Panc1 (cell line): ENCODE measurements around the gene SCGB3A1. TPM values are rescaled to one million over a fixed set of nuclear protein-coding genes. Genes with fewer than 3 reads are reported as not detected.

Experiments
- ATAC-seq: fragments of 200-7000 bp; cut with Tn5 transposase; 2 replicates; pipeline ENCODE4 v1.9.1; 2020; ENCODE audit warnings: mild to moderate bottlenecking, moderate library complexity
- BruUV-seq: library from RNA; stranded (reverse); fragments of 400-500 nt; replicated peaks from 2 replicates; lab custom pipeline; 2021; lab: Mats Ljungman, UMichigan
- CTCF ChIA-PET: fragments of 300-600 bp; sonication (Branson Sonifier 250); formaldehyde crosslinking; loops from one replicate; lab custom pipeline; 2022; ENCODE audit warnings: antibody characterized with exemption; lab: Charles Lee
- POLR2A ChIA-PET: fragments of 300-600 bp; sonication (Branson Sonifier 250); formaldehyde crosslinking; loops from one replicate; lab custom pipeline; 2022; ENCODE audit warnings: antibody characterized with exemption; lab: Charles Lee
- DNase-seq: peaks from one replicate; pipeline ENCODE4 v3.0.0-alpha.2; 2010; ENCODE audit warnings: low read depth, low spot score
- H3K27ac ChIP-seq: 2 replicates; pipeline ENCODE4 v1.5.1; 2011; ENCODE audit warnings: mild to moderate bottlenecking, low read length, inconsistent platforms
- H3K27me3 ChIP-seq: fragments of 200-500 bp; sonication (Bioruptor generic); 2 replicates; pipeline ENCODE4 v1.6.0; 2014; ENCODE audit warnings: low read length, inconsistent platforms; ENCODE audit not compliant: control insufficient read depth, insufficient read depth
- H3K36me3 ChIP-seq: fragments of 200-500 bp; sonication (Bioruptor generic); 2 replicates; pipeline ENCODE4 v1.5.1; 2014; ENCODE audit warnings: inconsistent platforms, mild to moderate bottlenecking, low read length, moderate library complexity; ENCODE audit not compliant: control insufficient read depth, insufficient read depth
- H3K4me1 ChIP-seq: 2 replicates; pipeline ENCODE4 v1.5.1; 2011; ENCODE audit warnings: inconsistent platforms, mild to moderate bottlenecking, low read length, moderate library complexity; ENCODE audit not compliant: control insufficient read depth, insufficient read depth
- H3K4me3 ChIP-seq, 2 experiments: 2 replicates each; pipeline ENCODE4 v1.5.1; 2011 to 2012; ENCODE audit warnings: low read depth in 2 of 2, low read length in 2 of 2, mild to moderate bottlenecking in 2 of 2, inconsistent platforms in 1 of 2, moderate library complexity in 1 of 2
- H3K9me3 ChIP-seq: fragments of 200-500 bp; sonication (Bioruptor generic); 2 replicates; pipeline ENCODE4 v1.5.1; 2014; ENCODE audit warnings: low read depth, mild to moderate bottlenecking, inconsistent platforms, low read length, moderate library complexity; ENCODE audit not compliant: control insufficient read depth, insufficient read depth
- POLR2AphosphoS5 ChIP-seq: IDR thresholded peaks from 2 replicates; pipeline ENCODE4 v1.6.1; 2012; ENCODE audit warnings: mild to moderate bottlenecking, low read depth, low read length, moderate library complexity
- REST ChIP-seq, 2 experiments: IDR thresholded peaks; 2 replicates each; pipeline ENCODE4 v1.6.1; 2011 to 2012; ENCODE audit warnings: low read depth in 2 of 2, control low read depth in 1 of 2, low read length in 1 of 2, mild to moderate bottlenecking in 1 of 2, moderate library complexity in 1 of 2; ENCODE audit not compliant: insufficient read depth in 1 of 2
- SIN3A ChIP-seq: IDR thresholded peaks from 2 replicates; pipeline ENCODE4 v1.6.1; 2012; ENCODE audit warnings: low read depth, mild to moderate bottlenecking, low read length, moderate library complexity, borderline replicate concordance; ENCODE audit not compliant: insufficient read depth
- TCF7L2 ChIP-seq: IDR thresholded peaks from 2 replicates; pipeline ENCODE4 v1.6.1; 2011; ENCODE audit warnings: mild to moderate bottlenecking, low read depth, low read length, inconsistent platforms
- in situ Hi-C: cut with HindIII; loops from 2 replicates; pipeline ENCODE4 v1.10.0; 2016; ENCODE audit warnings: low sequenced_read_pairs, low pct_unique_long_range_greater_than_20kb
- intact Hi-C: fragments of 100-400 bp; cut with micrococcal nuclease; formaldehyde crosslinking; loops from one replicate; pipeline ENCODE4 v1.10.0; 2022; ENCODE audit not compliant: unreplicated experiment
- total RNA-seq: library from RNA; stranded (reverse); gene quantifications from one replicate; pipeline ENCODE4 v1.2.1, GENCODE V29; 2021; ENCODE audit not compliant: unreplicated experiment
- TF ChIP-seq, protein P1 (sequence below): fragments of 450-650 bp; IDR thresholded peaks from 2 replicates; pipeline ENCODE4 v1.5.1; 2017; ENCODE audit warnings: mild to moderate bottlenecking

Gene SCGB3A1
- total RNA-seq, 1 experiment from 2014 or later: not detected

- Histone ChIP-seq H3K36me3 (no peaks in the 10 kb centered on the region), H3K27me3 (no peaks in the 10 kb centered on the region), H3K4me3 (no peak overlapping the region), H3K4me1 (no peaks in the 10 kb centered on the region), H3K27ac (no peak overlapping the region), H3K9me3 (no peaks in the 10 kb centered on the region)
- BruUV-seq: no TSS peak
- POLR2A ChIA-PET: no interaction called here
- ATAC-seq (no peak), DNase-seq (no peak)
- no peak for TF ChIP-seq SIN3A
- TF ChIP-seq, protein P1, sequence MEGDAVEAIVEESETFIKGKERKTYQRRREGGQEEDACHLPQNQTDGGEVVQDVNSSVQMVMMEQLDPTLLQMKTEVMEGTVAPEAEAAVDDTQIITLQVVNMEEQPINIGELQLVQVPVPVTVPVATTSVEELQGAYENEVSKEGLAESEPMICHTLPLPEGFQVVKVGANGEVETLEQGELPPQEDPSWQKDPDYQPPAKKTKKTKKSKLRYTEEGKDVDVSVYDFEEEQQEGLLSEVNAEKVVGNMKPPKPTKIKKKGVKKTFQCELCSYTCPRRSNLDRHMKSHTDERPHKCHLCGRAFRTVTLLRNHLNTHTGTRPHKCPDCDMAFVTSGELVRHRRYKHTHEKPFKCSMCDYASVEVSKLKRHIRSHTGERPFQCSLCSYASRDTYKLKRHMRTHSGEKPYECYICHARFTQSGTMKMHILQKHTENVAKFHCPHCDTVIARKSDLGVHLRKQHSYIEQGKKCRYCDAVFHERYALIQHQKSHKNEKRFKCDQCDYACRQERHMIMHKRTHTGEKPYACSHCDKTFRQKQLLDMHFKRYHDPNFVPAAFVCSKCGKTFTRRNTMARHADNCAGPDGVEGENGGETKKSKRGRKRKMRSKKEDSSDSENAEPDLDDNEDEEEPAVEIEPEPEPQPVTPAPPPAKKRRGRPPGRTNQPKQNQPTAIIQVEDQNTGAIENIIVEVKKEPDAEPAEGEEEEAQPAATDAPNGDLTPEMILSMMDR: no peak
- no peak for TF ChIP-seq TCF7L2
- no peak for TF ChIP-seq REST (IDR thresholded peaks at IDR 0.05; ENCODE audit: insufficient read depth in 1 of 2, low read depth in 2 of 2, low read length in 1 of 2)
- TF ChIP-seq POLR2AphosphoS5: no peak
- in situ Hi-C loops: no loop called here
- CTCF ChIA-PET: no interaction called here
- intact Hi-C loops: no loop called here
Observed at GRCh38 chr5:180631549-180632383, 40.5 kb upstream of the SCGB3A1 start.

- no peak for ATAC-seq
- Histone ChIP-seq H3K27ac (no peak overlapping the region), H3K27me3 (no peaks in the 10 kb centered on the region), H3K4me1 (no peaks in the 10 kb centered on the region), H3K9me3 (no peaks in the 10 kb centered on the region), H3K4me3 (no peak overlapping the region), H3K36me3 (no peaks in the 10 kb centered on the region)
- ChIA-PET POLR2A (no interaction called here), CTCF (no interaction called here)
- no TSS peak for BruUV-seq
- DNase-seq: no peak
- intact Hi-C loops (no loop called here), in situ Hi-C loops (no loop called here)
- TF ChIP-seq REST (IDR thresholded peaks at IDR 0.05; ENCODE audit: insufficient read depth in 1 of 2, low read depth in 2 of 2, low read length in 1 of 2) (no peak), SIN3A (no peak), POLR2AphosphoS5 (no peak), TCF7L2 (no peak)
- TF ChIP-seq, protein P1: no peak
Observed at GRCh38 chr5:180630426-180630825, 39.1 kb upstream of the SCGB3A1 start.
